Measurements from ENCODE around the gene CAPN6. TPM values are rescaled to one million over a fixed set of nuclear protein-coding genes. Genes with fewer than 3 reads are reported as not detected.

The CAPN6 gene
- total and polyA plus RNA-seq, 12 donors = 0.03 to 0.66 (median 0.11) TPM; not detected in 5

- 82 to 86% methylated on average over 2 of the region's 2 CpGs for WGBS, 2 donors
- no peak for TF ChIP-seq CTCF (IDR thresholded peaks at IDR 0.05)
- Histone ChIP-seq H3K36me3 (no peaks in the 10 kb centered on the region), H3K27me3 (peaks cover 0 to 26% (median 0%) of the 10 kb centered on the region in 7 donors), H3K27ac (no peak overlapping the region), H3K4me1 (no peaks in the 10 kb centered on the region), H3K4me3 (no peak overlapping the region), H3K9me3 (no peaks in the 10 kb centered on the region)
- ATAC-seq = no peak
- intact Hi-C loops (cut with DNase I) = no loop called here
- no peak for DNase-seq
These were observed 13.2 kb upstream of the CAPN6 start for GRCh38 chrX:111283446-111283845.

- no peaks in the 10 kb centered on the region for H3K36me3 ChIP-seq
- H3K9me3 ChIP-seq = no peaks in the 10 kb centered on the region
- intact Hi-C loops (cut with DNase I) = no loop called here
- ATAC-seq (no peak), DNase-seq (no peak)
- H3K27ac ChIP-seq = no peak overlapping the region
- no peak for TF ChIP-seq CTCF (IDR thresholded peaks at IDR 0.05)
- WGBS, 2 donors = 67 to 78% methylated on average over 1 of the region's 1 CpG
- no peak overlapping the region for H3K4me3 ChIP-seq
- no peaks in the 10 kb centered on the region for H3K4me1 ChIP-seq
- H3K27me3 ChIP-seq = peaks cover 0 to 27% (median 0%) of the 10 kb centered on the region in 7 donors
These were observed 12.7 kb upstream of the CAPN6 start for GRCh38 chrX:111282991-111283390.

- Histone ChIP-seq H3K4me1 (no peaks in the 10 kb centered on the region), H3K4me3 (no peak overlapping the region), H3K9me3 (no peaks in the 10 kb centered on the region), H3K27me3 (peaks cover 0 to 27% (median 0%) of the 10 kb centered on the region in 7 donors), H3K27ac (no peak overlapping the region), H3K36me3 (no peaks in the 10 kb centered on the region)
- ATAC-seq (no peak), DNase-seq (no peak)
- WGBS, 2 donors = 85 to 90% methylated on average over 6 of the region's 6 CpGs
- intact Hi-C loops (cut with DNase I) = no loop called here
- no peak for TF ChIP-seq CTCF (IDR thresholded peaks at IDR 0.05)
These were observed 11.9 kb upstream of the CAPN6 start for GRCh38 chrX:111282139-111282538.

- no peak overlapping the region for H3K27ac ChIP-seq
- peaks cover 0 to 90% (median 0%) of the 10 kb centered on the region in 7 donors for H3K27me3 ChIP-seq
- DNase-seq (no peak), ATAC-seq (no peak)
- intact Hi-C loops (cut with DNase I) = loop anchor here in 6 of 10 donors (10.0 kb wide), 2 partner anchors 176 to 186 kb away; no protein-coding TSS in a partner anchor
- WGBS, 2 donors = 38 to 40% methylated on average over 2 of the region's 2 CpGs
- no peaks in the 10 kb centered on the region for H3K4me1 ChIP-seq
- H3K4me3 ChIP-seq = no peak overlapping the region
- no peaks in the 10 kb centered on the region for H3K9me3 ChIP-seq
- TF ChIP-seq CTCF (IDR thresholded peaks at IDR 0.05) = no peak
- no peaks in the 10 kb centered on the region for H3K36me3 ChIP-seq
These were observed 1.8 kb downstream of the CAPN6 start for GRCh38 chrX:111268506-111268905.
